NCI-H2227 treated with DMSO at 0.1 percent for 48 hours (cell line): Measurements from ENCODE around the gene SPART.
A peak's percentile ranks its signal among the peaks of the same experiment; 100 is the strongest.
"Not testable (repeated sequence)": the region's sequence is repeated elsewhere in the genome, so short reads cannot be mapped to it uniquely, and the experiment has no call there.

ENCODE experiments used
- DNase-seq: peaks from one replicate; lab custom pipeline; 2025; lab: John Stamatoyannopoulos, UW

Gene SPART

GRCh38 chr13:36353001-36353400 is 6.8 kb upstream of the SPART start:
- DNase-seq, result no peak

GRCh38 chr13:36352350-36352749 is 6.2 kb upstream of the SPART start:
- no peak for DNase-seq

GRCh38 chr13:36347531-36348210 is 1.5 kb upstream of the SPART start:
- DNase-seq, result no peak

DNA sequence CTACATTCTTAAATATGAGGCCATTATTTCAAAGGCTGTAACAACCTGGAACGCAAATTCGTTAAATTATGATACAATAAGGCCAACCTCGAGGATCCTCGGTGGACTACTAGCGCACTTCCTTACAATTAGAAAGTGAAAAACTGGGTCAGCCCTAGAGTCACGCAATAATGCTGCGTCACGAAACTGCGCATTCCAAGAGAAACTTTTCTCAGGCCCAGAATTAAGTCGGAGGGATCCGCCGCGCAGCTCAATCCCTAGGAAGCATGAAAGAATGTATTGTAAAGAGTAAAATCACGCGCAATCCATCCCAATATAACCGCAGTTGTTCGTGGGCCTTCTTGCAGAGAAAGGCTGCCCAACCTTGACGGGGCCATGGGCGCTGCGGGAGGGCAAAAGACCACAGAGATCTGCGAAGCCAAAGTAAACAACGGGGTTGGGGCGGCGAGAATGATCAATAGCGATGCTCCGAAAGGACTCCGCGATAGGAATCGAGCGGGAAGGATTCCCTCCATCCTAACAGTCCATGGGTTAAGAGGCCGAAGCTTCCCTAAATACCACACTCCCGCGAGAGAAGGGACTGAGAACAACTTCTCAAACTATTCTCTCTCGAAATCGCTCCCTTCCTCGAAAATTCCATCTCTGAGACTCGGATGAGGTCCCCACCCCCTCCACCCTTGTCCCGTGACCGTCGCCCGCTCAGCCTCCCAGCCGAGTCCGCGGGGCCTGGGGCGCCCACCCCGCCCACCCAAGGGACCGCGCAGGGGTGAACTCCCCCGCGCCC is 564 bp downstream of the SPART start:
- peak; percentile 24 for DNase-seq

- DNase-seq, result no peak
Measured at GRCh38 chr13:36344886-36345437, 1.2 kb downstream of the SPART start.

GRCh38 chr13:36344173-36344572 is 2.0 kb downstream of the SPART start:
- DNase-seq, result peak; percentile 26

DNA sequence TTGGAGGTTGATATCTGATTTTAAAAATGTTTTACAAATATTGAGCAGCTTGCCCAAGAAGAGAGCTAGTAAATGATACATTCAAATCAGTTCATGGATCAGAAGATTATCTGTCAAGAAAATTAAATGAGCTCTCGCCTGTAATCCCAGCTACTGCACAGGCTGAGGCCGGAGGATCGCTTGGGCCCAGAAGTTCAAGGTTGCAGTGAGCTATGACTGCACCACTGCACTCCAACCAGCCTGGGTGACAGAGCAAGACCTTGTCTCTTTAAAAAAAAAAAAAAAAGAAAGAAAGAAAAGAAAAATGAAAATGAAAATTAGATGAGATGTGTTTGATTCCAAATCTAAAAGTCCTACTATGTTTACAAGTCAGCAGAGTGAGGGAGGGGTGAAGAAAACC is 2.4 kb downstream of the SPART start:
- no peak for DNase-seq

DNA sequence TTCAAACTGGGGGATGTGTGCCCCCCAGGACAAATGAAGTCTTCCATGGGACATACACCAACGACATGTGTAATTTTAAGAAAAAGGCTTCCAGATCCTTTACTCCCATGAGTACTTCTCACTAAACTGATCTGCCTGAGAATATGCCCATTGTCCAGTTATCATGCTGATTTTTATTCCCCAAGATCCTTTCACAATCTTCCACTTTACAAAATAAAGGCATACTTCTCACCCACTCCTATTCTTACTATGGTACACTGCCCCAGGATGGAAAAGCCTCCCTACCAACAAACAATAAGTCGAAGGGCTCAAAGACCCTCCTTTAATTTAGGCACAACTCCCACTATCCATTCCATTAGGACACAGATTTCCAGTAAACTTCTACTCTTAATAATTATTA is 3.5 kb downstream of the SPART start:
- no peak for DNase-seq

- DNase-seq, result no peak
Measured at GRCh38 chr13:36341718-36342117, 4.5 kb downstream of the SPART start.

DNA sequence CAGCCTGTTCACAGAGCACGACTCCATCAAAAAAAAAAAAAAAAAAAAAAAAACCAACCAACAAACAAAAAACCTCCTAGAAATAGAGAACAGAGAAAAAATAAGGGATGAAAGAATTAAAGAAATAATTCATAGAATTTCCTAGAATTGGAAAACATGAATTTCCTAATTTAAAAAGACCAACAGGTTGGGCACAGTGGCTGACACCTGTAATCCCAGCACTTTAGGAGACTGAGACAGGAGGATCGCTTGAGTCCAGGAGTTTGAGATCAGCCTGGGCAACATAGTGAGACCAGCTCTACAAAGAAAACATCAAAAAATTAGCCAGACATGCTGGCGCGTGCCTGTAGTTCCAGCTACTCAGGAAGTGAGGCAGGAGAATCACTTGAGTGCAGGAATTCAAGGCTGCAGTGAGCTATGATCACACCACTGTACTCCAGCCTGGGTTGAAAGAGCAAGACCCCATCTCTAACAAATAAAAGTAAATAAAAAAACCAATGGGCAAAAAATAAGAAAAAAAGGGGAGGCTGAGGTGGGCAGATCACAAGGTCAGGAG is 6.5 kb downstream of the SPART start:
- DNase-seq, result no peak

- DNase-seq, result no peak
Measured at GRCh38 chr13:36337938-36338641, 8.1 kb downstream of the SPART start.

DNA sequence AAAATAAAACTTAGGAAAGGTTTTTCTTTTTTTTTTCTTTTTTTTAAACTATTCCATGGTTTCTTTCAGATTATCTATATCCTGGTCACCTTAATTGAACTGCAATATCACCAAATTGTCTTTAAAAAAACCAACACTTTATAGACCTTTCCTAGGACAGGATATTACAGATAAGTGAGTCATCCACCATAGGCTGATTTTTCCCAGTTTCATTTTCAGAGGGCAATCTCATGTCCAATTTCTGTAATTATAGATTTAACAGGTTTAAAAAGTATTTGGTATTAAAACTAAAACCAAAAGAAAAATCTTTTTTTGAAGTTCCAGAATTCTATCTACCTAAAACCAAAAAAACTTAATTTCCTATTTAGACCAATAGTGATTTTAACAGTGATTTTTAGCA is 13.2 kb downstream of the SPART start:
- DNase-seq, result no peak

GRCh38 chr13:36332255-36332654 is 13.9 kb downstream of the SPART start:
- DNase-seq, result not testable (repeated sequence)

- DNase-seq, result no peak
Measured at GRCh38 chr13:36331280-36331679, 14.9 kb downstream of the SPART start.

DNA sequence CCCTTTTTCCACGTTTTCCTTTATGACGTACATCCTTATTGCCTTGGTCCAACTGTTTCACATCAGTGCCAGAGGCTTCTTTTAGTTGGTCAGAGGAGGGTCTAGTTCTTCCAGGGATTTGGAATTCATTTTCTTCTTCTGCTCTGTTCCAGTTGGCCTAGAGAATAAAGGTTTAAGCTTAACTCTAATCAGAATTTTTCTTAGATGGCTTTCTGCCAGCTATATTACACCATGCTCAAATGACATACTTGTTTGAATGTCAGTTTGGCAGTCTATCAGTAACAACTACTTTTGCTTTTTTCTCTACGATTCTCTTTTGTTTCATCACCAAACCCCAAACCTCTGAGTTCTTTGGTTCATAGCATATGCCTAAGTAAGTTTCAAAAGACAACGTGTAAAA is 16.8 kb downstream of the SPART start:
- DNase-seq, result no peak

GRCh38 chr13:36328821-36329220 is 17.4 kb downstream of the SPART start:
- no peak for DNase-seq

GRCh38 chr13:36325912-36326311 is 20.3 kb downstream of the SPART start:
- no peak for DNase-seq

DNA sequence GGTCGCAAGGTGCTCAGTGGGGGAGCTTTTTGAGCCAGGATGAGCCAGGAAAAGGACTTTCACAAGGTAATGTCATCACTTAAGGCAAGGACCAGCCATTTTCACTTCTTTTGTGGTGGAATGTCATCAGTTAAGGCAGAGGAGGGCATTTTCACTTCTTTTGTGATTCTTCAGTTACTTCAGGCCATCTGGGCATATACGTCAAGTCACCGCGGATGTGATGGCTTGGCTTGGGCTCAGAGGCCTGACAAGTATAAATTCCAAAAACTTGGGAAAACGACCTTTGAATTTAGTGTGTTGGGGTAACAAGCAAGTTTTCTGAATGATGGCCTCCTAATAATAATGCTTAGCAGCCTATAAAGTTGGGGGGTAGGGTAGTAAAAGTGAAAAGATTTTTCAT is 21.3 kb downstream of the SPART start:
- not testable (repeated sequence) for DNase-seq

DNA sequence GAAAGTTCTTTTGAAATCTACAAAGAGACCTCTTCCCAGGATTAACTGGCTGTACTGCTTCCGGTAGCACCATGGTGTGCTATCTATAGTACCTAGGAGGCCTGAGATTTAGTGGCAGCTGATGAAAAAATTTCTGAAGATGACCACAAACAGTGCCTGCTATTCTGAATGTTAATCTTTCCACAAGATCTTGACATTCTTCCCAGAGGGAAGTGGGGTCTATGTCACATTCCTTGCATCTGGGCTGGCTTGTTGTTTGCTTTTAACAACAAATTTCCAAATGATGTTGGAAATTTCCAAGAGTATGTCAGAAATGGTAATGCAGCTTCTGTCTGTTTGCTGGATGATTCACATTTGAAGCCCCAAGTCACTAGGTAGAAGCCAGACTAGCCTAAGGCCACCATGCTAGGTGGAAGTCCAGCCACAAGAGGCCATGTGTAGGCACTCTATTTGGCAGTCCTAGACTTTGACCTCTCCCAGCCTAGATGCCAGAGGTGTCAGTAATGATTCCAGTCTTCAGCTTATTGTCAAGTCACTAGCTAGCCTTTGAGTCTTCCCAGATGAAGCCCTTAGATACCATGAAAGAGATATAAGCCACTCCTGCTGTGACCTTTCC is 22.1 kb downstream of the SPART start:
- DNase-seq, result no peak

- no peak for DNase-seq
Measured at GRCh38 chr13:36323408-36323807, 22.8 kb downstream of the SPART start.

DNA sequence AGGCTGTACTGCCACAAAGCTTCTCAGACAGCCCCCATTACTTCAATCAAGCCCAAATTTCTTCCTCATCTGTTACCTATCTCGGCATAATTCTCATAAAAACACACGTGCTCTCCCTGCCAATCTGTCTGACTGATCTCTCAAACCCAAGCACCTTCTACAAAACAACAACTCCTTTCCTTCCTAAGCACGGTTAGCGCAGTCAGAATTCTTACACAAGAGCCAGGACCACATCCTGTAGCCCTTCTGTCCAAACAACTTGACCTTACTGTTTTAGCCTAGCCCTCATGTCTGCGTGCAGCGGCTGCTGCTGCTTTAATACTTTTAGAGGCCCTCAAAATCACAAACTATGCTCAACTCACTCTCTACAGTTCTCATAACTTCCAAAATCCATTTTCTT is 26.4 kb downstream of the SPART start:
- not testable (repeated sequence) for DNase-seq
